Measurements from ENCODE around the gene SAA2. TPM values are rescaled to one million over a fixed set of nuclear protein-coding genes. Genes with fewer than 3 reads are reported as not detected.
"Not testable (repeated sequence)": the region's sequence is repeated elsewhere in the genome, so short reads cannot be mapped to it uniquely, and the experiment has no call there.

Gene SAA2
- total and polyA plus RNA-seq, 10 of the 15 experiments (the other 5 are each of a cell fraction or from before 2014, with no cell fraction given): 0.18 to 4.1 (median 0.28) TPM; not detected in 2

GRCh38 chr11:18271206-18271605 lies 22.7 kb upstream of the SAA2 start:
- no TSS peak for BruUV-seq (replicated peaks)
- ATAC-seq (no peak), DNase-seq (ENCODE audit: low read depth, low spot score) (no peak), FAIRE-seq (no peak)
- Histone ChIP-seq H3K4me2 (ENCODE audit: control insufficient read depth, insufficient read depth) (no peak overlapping the region), H2AFZ (ENCODE audit: control insufficient read depth, low read depth, low read length) (no peak overlapping the region), H3K9me3 (replicated peaks; ENCODE audit: control insufficient read depth, insufficient read depth, low read length) (no peaks in the 10 kb centered on the region), H3K36me3 (ENCODE audit: control insufficient read depth in 2 of 2, insufficient read depth in 2 of 2, low read length in 1 of 2) (no peaks in the 10 kb centered on the region), H4K20me1 (ENCODE audit: control insufficient read depth, insufficient read depth) (no peaks in the 10 kb centered on the region), H3K4me1 (ENCODE audit: control insufficient read depth, insufficient read depth, low read length) (peaks cover 10% of the 10 kb centered on the region), H3K4me3 (no peak overlapping the region), H3K27me3 (replicated peaks in 1 of 2; ENCODE audit: control insufficient read depth in 2 of 2, insufficient read depth in 2 of 2, low read length in 1 of 2) (no peaks in the 10 kb centered on the region), H3K79me2 (ENCODE audit: control insufficient read depth, insufficient read depth, low read length) (no peaks in the 10 kb centered on the region), H3K27ac (ENCODE audit: control insufficient read depth, insufficient read depth) (no peak overlapping the region), H3K9ac (ENCODE audit: control insufficient read depth, insufficient read depth, low read length) (no peak overlapping the region)
- in situ Hi-C loops (cut with MboI): no loop called here
- WGBS (ENCODE audit: insufficient coverage, insufficient replicate concordance, low lambda C conversion rate, missing lambda C conversion rate): 82% methylated on average over 4 of the region's 4 CpGs
- TF ChIP-seq EP300 (IDR thresholded peaks at IDR 0.05; ENCODE audit: borderline replicate concordance in 1 of 2, control insufficient read depth in 1 of 2, low read depth in 2 of 2, low read length in 2 of 2) (0 out of 4 replicates have a peak, but pooled peaks of 1 of the 2 experiments have one; percentile 10), TAF1 (IDR thresholded peaks at IDR 0.05; ENCODE audit: borderline replicate concordance, low read depth, low read length) (no peak)
- CTCF ChIA-PET: no interaction called here
- POLR2A ChIA-PET: no interaction called here
- SMC1A ChIA-PET (ENCODE audit: uncharacterized antibody, unreplicated experiment): no interaction called here
- RAD21 ChIA-PET (ENCODE audit: unreplicated experiment): no interaction called here
- intact Hi-C loops (cut with micrococcal nuclease; ENCODE audit: unreplicated experiment): no loop called here

- ChIA-PET POLR2A (no interaction called here), CTCF (interaction anchor here (2.0 kb wide), 1 partner anchor 26 kb away, joined by 16 read pairs; no protein-coding TSS in a partner anchor), SMC1A (ENCODE audit: uncharacterized antibody, unreplicated experiment) (interaction anchor here (3.2 kb wide), 1 partner anchor 25 kb away, joined by 19 read pairs; no protein-coding TSS in a partner anchor), RAD21 (ENCODE audit: unreplicated experiment) (interaction anchor here (1.0 kb wide), 1 partner anchor 26 kb away, joined by 3 read pairs; no protein-coding TSS in a partner anchor)
- Histone ChIP-seq H3K36me3 (ENCODE audit: control insufficient read depth in 2 of 2, insufficient read depth in 2 of 2, low read length in 1 of 2) (no peaks in the 10 kb centered on the region), H4K20me1 (ENCODE audit: control insufficient read depth, insufficient read depth) (no peaks in the 10 kb centered on the region), H2AFZ (ENCODE audit: control insufficient read depth, low read depth, low read length) (no peak overlapping the region), H3K27ac (ENCODE audit: control insufficient read depth, insufficient read depth) (no peak overlapping the region), H3K9me3 (replicated peaks; ENCODE audit: control insufficient read depth, insufficient read depth, low read length) (no peaks in the 10 kb centered on the region), H3K4me3 (no peak overlapping the region), H3K79me2 (ENCODE audit: control insufficient read depth, insufficient read depth, low read length) (no peaks in the 10 kb centered on the region), H3K27me3 (replicated peaks in 1 of 2; ENCODE audit: control insufficient read depth in 2 of 2, insufficient read depth in 2 of 2, low read length in 1 of 2) (no peaks in the 10 kb centered on the region), H3K9ac (ENCODE audit: control insufficient read depth, insufficient read depth, low read length) (no peak overlapping the region), H3K4me1 (ENCODE audit: control insufficient read depth, insufficient read depth, low read length) (peaks cover 10% of the 10 kb centered on the region), H3K4me2 (ENCODE audit: control insufficient read depth, insufficient read depth) (no peak overlapping the region)
- DNase-seq (ENCODE audit: low read depth, low spot score): no peak
- in situ Hi-C loops (cut with MboI): no loop called here
- no peak for FAIRE-seq
- intact Hi-C loops (cut with micrococcal nuclease; ENCODE audit: unreplicated experiment): no loop called here
- no peak for ATAC-seq
- BruUV-seq (replicated peaks): no TSS peak
- TF ChIP-seq, protein P1, sequence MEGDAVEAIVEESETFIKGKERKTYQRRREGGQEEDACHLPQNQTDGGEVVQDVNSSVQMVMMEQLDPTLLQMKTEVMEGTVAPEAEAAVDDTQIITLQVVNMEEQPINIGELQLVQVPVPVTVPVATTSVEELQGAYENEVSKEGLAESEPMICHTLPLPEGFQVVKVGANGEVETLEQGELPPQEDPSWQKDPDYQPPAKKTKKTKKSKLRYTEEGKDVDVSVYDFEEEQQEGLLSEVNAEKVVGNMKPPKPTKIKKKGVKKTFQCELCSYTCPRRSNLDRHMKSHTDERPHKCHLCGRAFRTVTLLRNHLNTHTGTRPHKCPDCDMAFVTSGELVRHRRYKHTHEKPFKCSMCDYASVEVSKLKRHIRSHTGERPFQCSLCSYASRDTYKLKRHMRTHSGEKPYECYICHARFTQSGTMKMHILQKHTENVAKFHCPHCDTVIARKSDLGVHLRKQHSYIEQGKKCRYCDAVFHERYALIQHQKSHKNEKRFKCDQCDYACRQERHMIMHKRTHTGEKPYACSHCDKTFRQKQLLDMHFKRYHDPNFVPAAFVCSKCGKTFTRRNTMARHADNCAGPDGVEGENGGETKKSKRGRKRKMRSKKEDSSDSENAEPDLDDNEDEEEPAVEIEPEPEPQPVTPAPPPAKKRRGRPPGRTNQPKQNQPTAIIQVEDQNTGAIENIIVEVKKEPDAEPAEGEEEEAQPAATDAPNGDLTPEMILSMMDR (IDR thresholded peaks at IDR 0.05 in 2 of 3, conservative IDR thresholded peaks at IDR 0.05 in 1 of 3; ENCODE audit: control insufficient read depth in 2 of 3, extremely low read depth in 1 of 3, insufficient read depth in 1 of 3, low read depth in 3 of 3, low read length in 3 of 3): peak in 1 of 3 experiments; percentile 23; a peak in 1 of 6 replicates
- TF ChIP-seq ZNF384 (IDR thresholded peaks at IDR 0.05; ENCODE audit: borderline replicate concordance, low read depth, low read length): no peak
- 83% methylated on average over 4 of the region's 4 CpGs for WGBS (ENCODE audit: insufficient coverage, insufficient replicate concordance, low lambda C conversion rate, missing lambda C conversion rate)
Measured at GRCh38 chr11:18270102-18270501, 21.6 kb upstream of the SAA2 start.

GRCh38 chr11:18269252-18269651 lies 20.8 kb upstream of the SAA2 start:
- H3K79me2 ChIP-seq (ENCODE audit: control insufficient read depth, insufficient read depth, low read length); H3K27me3 ChIP-seq (replicated peaks in 1 of 2; ENCODE audit: control insufficient read depth in 2 of 2, insufficient read depth in 2 of 2, low read length in 1 of 2); H3K4me3 ChIP-seq; DNase-seq (ENCODE audit: low read depth, low spot score); H3K27ac ChIP-seq (ENCODE audit: control insufficient read depth, insufficient read depth); H3K9ac ChIP-seq (ENCODE audit: control insufficient read depth, insufficient read depth, low read length); BruUV-seq (replicated peaks); H4K20me1 ChIP-seq (ENCODE audit: control insufficient read depth, insufficient read depth); FAIRE-seq; H3K4me2 ChIP-seq (ENCODE audit: control insufficient read depth, insufficient read depth); H3K9me3 ChIP-seq (replicated peaks; ENCODE audit: control insufficient read depth, insufficient read depth, low read length); H3K36me3 ChIP-seq (ENCODE audit: control insufficient read depth in 2 of 2, insufficient read depth in 2 of 2, low read length in 1 of 2); ATAC-seq; in situ Hi-C loops (cut with MboI); intact Hi-C loops (cut with micrococcal nuclease; ENCODE audit: unreplicated experiment); H2AFZ ChIP-seq (ENCODE audit: control insufficient read depth, low read depth, low read length): not testable (repeated sequence)
- CTCF ChIA-PET: interaction anchor here (0.6 to 2.0 kb wide), 2 partner anchors 26 to 112 kb away, joined by 3 to 16 read pairs; no protein-coding TSS in a partner anchor
- POLR2A ChIA-PET: interaction anchor here (1.1 kb wide), 1 partner anchor 25 kb away, joined by 3 read pairs; no protein-coding TSS in a partner anchor
- peaks cover 12% of the 10 kb centered on the region for H3K4me1 ChIP-seq (ENCODE audit: control insufficient read depth, insufficient read depth, low read length)
- RAD21 ChIA-PET (ENCODE audit: unreplicated experiment): interaction anchor here (0.7 to 1.3 kb wide), 2 partner anchors 25 to 115 kb away, joined by 3 to 9 read pairs; no protein-coding TSS in a partner anchor
- SMC1A ChIA-PET (ENCODE audit: uncharacterized antibody, unreplicated experiment): interaction anchor here (3.2 kb wide), 1 partner anchor 24 kb away, joined by 19 read pairs; no protein-coding TSS in a partner anchor
- 100% methylated on average over 1 of the region's 5 CpGs for WGBS (ENCODE audit: insufficient coverage, insufficient replicate concordance, low lambda C conversion rate, missing lambda C conversion rate)
